ENCODE measurements around the gene CGB7.
"Not testable (repeated sequence)": the region's sequence is repeated elsewhere in the genome, so short reads cannot be mapped to it uniquely, and the experiment has no call there.

The CGB7 gene

DNA sequence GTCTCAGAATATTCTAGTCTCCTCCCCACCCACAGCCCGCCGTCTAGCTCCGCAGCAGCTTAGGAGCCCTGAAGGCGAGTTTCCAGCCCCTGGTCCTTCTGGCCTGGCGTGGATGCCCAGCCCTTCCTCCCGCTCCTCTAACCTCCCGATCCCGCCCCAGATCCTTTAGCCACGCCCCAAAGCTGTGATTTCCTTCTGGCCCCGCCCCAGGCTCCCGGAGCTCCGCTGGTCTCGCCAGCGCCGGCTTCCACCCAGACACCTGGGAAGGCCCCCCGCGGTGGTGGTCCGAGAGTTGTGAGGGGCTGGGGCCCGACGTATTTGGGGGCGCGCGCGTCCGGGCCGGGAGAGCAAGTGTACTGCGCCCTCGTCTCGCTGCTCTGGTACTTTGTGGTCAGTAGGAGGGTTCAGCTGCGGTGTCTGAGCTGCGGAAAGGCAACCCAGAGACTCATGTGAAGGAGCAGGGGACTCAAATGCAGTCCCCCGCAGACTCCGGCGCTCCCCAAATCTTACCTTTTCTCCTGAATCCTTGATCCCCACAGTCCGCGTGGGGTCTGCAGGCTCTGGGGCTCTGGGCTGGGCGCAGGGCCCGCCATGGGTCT, at the start of gene CGB7:
Gene CGB7 (minus strand): TSS at position 114 of the 599 bp plus-strand sequence. CDS start 2,374 bp downstream, outside the sequence.
- peak in 1 of 2 donors; percentile 16 for DNase-seq (ENCODE audit: low read depth in 2 of 2)

- peak in 1 of 2 donors; percentile 58 for DNase-seq (ENCODE audit: low read depth in 2 of 2)
Observed at GRCh38 chr19:49106648-49107135, 49.1 kb upstream of the CGB7 start.

- no peak for DNase-seq (ENCODE audit: low read depth in 2 of 2)
Observed at GRCh38 chr19:49104229-49104864, 46.8 kb upstream of the CGB7 start.

- no peak for DNase-seq (ENCODE audit: low read depth in 2 of 2)
Observed at GRCh38 chr19:49103331-49104085, 46.0 kb upstream of the CGB7 start.

DNA sequence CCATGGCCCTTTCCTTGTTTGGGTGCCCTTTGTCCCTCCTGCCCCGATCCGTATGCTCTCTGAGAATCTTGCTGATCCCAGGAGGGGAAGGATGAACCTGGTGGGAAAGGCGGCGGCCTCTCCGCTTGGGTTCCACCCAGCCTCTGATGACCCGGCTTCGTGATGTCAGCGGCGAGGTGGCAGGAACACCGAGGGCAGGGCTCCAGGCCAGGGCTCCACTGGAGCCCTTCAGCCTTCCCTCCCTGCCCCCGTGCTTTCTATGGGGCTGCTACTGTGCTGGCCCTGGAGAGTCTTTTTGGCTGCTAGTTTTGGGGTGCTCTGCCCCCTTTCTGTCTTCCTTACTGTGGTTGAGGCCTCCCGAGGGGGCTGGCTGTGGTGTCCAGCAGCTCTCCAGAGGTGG, 44.8 kb upstream of the CGB7 start:
- DNase-seq (ENCODE audit: low read depth in 2 of 2): no peak

DNA sequence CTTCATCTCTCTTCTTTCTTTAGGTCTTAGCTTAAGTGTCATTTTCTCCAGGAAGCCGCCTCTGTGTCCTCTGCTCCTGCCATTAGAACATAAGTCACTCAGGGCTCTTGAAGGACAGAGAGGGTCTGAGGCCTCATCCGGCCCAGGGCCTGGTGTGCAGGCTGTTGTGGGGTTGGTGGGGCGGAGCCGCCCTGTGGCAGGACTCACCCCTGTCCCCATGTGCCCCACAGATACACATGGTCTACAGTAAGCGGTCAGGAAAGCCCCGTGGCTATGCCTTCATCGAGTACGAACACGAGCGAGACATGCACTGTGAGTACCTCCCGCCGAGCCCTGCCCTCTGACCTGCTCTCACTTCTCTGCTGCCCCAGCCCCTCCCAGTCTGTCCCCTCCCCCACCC, 43.6 kb upstream of the CGB7 start:
- DNase-seq (ENCODE audit: low read depth in 2 of 2): no peak

- DNase-seq (ENCODE audit: low read depth in 2 of 2): no peak
Observed at GRCh38 chr19:49098795-49099194, 41.2 kb upstream of the CGB7 start.

- DNase-seq (ENCODE audit: low read depth in 2 of 2): peak in 1 of 2 donors; percentile 58
Observed at GRCh38 chr19:49097453-49098288, 40.1 kb upstream of the CGB7 start.

DNA sequence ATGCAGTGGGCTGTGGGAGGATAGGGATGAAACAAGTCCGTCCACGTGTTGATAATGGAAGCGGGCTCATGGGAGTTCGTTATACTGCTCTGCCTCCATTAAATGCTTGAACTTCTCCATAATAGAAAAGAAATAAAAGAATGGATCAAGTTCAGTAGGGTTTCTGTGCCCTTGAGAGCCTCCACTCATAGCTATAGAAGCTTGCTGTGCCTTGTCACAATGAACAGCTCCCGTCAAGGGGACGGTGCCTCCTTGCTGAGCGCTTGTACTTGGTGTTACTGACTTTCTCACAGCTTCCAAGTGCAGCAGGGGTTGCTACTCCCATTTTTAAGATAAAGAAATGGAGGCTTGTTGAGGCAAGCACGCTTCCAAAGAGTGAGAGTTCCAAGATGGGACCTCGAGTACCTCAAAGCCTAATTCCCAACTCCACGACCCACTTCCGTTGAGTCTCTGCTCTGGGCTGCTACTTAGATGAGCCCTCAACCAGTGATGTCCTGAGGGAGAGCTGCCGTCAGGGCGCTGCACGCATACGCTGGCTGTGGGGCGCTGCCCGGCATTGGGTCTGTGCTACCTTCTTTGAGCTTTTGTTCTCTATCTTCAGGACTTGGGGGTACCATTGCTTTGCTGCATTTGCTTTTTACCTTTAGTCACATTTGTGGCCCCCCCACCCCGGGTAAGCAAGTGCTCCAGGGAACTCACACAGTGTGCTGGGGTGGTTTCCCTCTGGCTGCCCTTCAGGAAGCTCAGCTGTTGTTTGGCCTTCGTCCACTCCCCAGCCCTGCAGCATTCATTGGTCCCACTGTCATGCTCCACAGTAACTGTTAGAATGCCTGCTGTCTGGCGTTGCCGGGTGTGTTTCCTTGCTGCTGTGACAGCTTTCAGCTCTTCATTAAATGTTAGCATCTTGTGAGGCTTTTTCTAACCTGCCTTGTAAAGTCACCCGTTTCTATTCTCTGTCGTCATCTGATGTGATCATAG, 37.2 kb upstream of the CGB7 start:
- no peak for DNase-seq (ENCODE audit: low read depth in 2 of 2)

GRCh38 chr19:49092686-49093085, 35.1 kb upstream of the CGB7 start:
- DNase-seq (ENCODE audit: low read depth in 2 of 2): no peak

GRCh38 chr19:49091391-49092038, 34.0 kb upstream of the CGB7 start:
- DNase-seq (ENCODE audit: low read depth in 2 of 2): no peak

DNA sequence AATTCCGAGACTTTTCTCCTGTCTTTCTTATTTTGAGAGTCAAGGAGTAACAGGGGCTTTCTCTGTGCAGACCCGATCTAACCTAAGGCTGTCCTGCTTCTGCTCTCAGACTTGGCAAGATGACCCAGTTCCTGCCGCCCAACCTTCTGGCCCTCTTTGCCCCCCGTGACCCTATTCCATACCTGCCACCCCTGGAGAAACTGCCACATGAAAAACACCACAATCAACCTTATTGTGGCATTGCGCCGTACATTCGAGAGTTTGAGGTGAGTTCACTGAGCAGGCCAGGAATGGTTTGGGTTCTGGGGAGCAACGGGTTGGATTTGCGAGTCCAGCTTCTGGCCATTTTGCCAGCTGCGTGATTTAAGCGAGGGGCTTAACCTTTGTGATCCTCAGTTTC, 28.7 kb upstream of the CGB7 start:
- DNase-seq (ENCODE audit: low read depth in 2 of 2): no peak

GRCh38 chr19:49085868-49086232, 28.3 kb upstream of the CGB7 start:
- DNase-seq (ENCODE audit: low read depth in 2 of 2): no peak

- peak; percentile 98 for DNase-seq (ENCODE audit: low read depth in 2 of 2)
Observed at GRCh38 chr19:49085020-49085867, 27.7 kb upstream of the CGB7 start, which contains the start of gene SNRNP70. Gene SNRNP70 (plus strand): TSS chr19:49085451. CDS start chr19:49086415, 964 bp downstream.

DNA sequence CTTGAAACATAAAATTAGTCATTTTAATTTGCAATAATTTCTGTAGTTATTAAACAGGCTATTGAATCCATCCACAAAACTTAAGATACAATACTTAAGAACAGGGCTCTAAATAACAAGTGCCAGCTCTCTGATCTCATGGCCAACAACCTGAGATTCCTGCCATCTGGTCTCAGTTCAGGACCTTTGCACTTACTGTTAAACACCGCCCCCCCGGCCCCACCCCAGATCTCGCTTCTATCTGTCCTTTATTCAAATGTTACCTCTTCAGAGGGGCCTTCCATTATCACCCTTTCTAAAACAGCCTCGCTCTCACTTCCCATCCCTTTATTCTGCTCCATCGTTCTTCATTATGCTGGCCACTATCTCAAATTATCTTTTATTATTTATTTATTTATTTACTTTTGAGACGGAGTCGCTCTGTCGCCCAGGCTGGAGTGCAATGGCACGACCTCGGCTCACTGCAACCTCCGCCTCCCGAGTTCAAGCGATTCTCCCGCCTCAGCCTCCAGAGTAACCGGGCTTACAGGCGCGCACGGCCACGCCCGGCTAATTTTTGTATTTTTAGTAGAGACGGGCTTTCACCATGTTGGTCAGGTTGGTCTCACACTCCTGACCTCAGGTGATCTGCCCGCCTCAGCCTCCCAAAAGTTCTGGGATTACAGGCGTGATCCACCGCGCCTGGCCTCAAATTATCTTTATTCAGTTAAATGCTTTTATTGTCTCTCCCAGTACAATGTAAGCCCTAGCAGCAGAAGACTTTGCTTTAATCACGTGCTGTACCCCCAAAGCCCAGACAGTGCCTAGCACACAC, 26.9 kb upstream of the CGB7 start:
- DNase-seq (ENCODE audit: low read depth in 2 of 2): no peak

- DNase-seq (ENCODE audit: low read depth in 2 of 2): no peak
Observed at GRCh38 chr19:49081273-49081672, 23.7 kb upstream of the CGB7 start.

- DNase-seq (ENCODE audit: low read depth in 2 of 2): no peak
Observed at GRCh38 chr19:49080392-49080791, 22.8 kb upstream of the CGB7 start.

GRCh38 chr19:49074869-49075268, 17.3 kb upstream of the CGB7 start:
- not testable (repeated sequence) for DNase-seq (ENCODE audit: low read depth in 2 of 2)

Measured in stimulated activated CD4-positive, alpha-beta T cell treated with anti-CD3 and anti-CD28 coated beads, Interleukin-15, amount 100 ng/mL, for 48 hours (primary cell).